ENCODE results near the gene SERPINE1.

The SERPINE1 gene

DNA sequence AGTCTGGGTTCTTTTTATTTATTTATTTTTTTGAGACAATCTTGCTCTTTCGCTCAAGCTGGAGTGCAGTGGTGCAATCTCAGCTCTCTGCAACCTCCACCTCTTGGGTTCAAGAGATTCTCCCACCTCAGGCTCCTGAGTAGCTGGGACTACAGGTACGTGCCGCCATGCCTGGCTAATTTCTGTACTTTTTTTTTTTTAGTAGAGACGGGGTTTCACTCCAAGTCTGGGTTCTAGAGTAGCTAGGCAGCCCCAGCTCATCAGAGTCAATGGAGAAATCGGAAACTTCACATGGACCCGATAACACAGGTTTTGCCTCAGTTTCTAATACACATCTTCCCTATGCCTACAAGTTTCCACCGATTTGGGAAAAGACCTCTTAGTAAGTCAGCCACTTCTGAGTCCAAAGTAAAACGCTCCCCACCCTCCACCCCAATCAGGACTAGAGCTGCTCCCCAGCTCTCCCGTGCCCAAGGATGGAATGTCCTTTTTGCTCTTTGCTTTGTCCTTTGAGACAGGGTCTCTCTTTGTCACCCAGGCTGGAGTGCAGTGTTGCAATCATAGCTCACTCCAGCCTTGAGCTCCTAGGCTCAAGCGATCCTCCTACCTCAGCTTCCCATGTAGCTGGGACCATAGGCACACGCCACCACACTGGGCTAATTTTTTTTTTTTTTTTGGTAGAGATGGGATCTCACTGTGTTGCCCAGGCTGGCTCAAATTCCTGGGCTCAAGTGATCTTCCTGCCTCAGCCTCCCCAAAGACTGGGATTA, 3.8 kb upstream of the SERPINE1 start:
- no peak overlapping the region for H4K91ac ChIP-seq (ENCODE audit: low read depth, low read length, poor library complexity)
- no peak overlapping the region for H4K8ac ChIP-seq (ENCODE audit: low read depth, low read length)
- no peak overlapping the region for H3K4me2 ChIP-seq (ENCODE audit: insufficient read depth, low read length, poor library complexity, severe bottlenecking)
- no peak overlapping the region for H3K23ac ChIP-seq (ENCODE audit: low read depth, low read length, poor library complexity)
- H3K27ac ChIP-seq (replicated peaks; ENCODE audit: low read length), result no peak overlapping the region
- H2BK120ac ChIP-seq (ENCODE audit: low read depth, low read length), result no peak overlapping the region
- WGBS, 2 donors (ENCODE audit: extremely low coverage in 2 of 2, insufficient read length in 2 of 2, insufficient replicate concordance in 1 of 2), result no CpG with 5 or more reads among the region's 11 CpGs
- H2BK5ac ChIP-seq (ENCODE audit: low read length), result no peak overlapping the region
- H2BK15ac ChIP-seq (ENCODE audit: low read length), result no peak overlapping the region
- H3K9me3 ChIP-seq (replicated peaks in 1 of 2; ENCODE audit: control insufficient read depth in 2 of 2, insufficient read depth in 1 of 2, low read depth in 1 of 2, low read length in 2 of 2), result no peaks in the 10 kb centered on the region
- no peak for DNase-seq (ENCODE audit: low spot score)
- no peaks in the 10 kb centered on the region for H3K27me3 ChIP-seq (ENCODE audit: control insufficient read depth in 3 of 3, insufficient read depth in 3 of 3, low read depth in 1 of 3, low read length in 3 of 3)
- H3K4me3 ChIP-seq (ENCODE audit: low read length in 2 of 2), result no peak overlapping the region
- no peaks in the 10 kb centered on the region for H3K36me3 ChIP-seq (replicated peaks in 1 of 2; ENCODE audit: control insufficient read depth in 2 of 2, insufficient read depth in 2 of 2, low read length in 2 of 2)
- no peak overlapping the region for H3K14ac ChIP-seq (ENCODE audit: low read length)
- no peaks in the 10 kb centered on the region for H3K79me1 ChIP-seq (ENCODE audit: low read depth, low read length)
- no peak overlapping the region for H3K4ac ChIP-seq (ENCODE audit: low read length)
- peak overlapping the region; percentile 94 for H2AFZ ChIP-seq (ENCODE audit: low read length)
- peaks cover 14 to 29% of the 10 kb centered on the region in 2 donors for H3K4me1 ChIP-seq (ENCODE audit: control insufficient read depth in 2 of 2, insufficient read depth in 1 of 2, low read depth in 1 of 2, low read length in 2 of 2)
- no peak overlapping the region for H3K18ac ChIP-seq (ENCODE audit: low read length)
- H2BK12ac ChIP-seq (ENCODE audit: low read length), result no peak overlapping the region
- peak overlapping the region; percentile 72 for H2AK5ac ChIP-seq (ENCODE audit: low read depth, low read length)
- no peak overlapping the region for H3K9ac ChIP-seq (ENCODE audit: low read depth, low read length, poor library complexity)

DNA sequence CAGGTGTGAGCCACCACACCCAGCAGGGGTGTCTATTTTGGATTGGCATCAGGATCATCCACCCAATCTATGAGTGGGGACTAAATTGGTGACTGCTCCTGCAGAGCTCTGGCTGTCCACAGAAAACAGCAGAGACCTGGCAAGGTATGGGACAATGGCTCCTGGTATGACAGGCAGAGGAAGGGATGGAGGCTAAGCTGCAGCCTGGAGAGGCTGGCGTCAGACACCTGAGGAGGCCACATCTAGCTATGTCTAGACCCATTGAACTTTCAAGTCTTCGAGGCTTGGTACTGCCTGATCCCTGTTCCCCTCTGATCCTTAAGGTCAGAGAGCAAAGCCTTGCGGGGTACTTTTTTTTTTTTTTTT, 3.2 kb upstream of the SERPINE1 start:
- Histone ChIP-seq H4K91ac (ENCODE audit: low read depth, low read length, poor library complexity) (no peak overlapping the region), H2AFZ (ENCODE audit: low read length) (no peak overlapping the region), H3K18ac (ENCODE audit: low read length) (no peak overlapping the region), H3K9ac (ENCODE audit: low read depth, low read length, poor library complexity) (no peak overlapping the region), H3K4ac (ENCODE audit: low read length) (no peak overlapping the region), H2BK12ac (ENCODE audit: low read length) (no peak overlapping the region), H2BK120ac (ENCODE audit: low read depth, low read length) (no peak overlapping the region), H3K27me3 (ENCODE audit: control insufficient read depth in 3 of 3, insufficient read depth in 3 of 3, low read depth in 1 of 3, low read length in 3 of 3) (peaks cover 0 to 4% (median 0%) of the 10 kb centered on the region in 3 experiments), H3K14ac (ENCODE audit: low read length) (no peak overlapping the region), H3K27ac (replicated peaks; ENCODE audit: low read length) (no peak overlapping the region), H2BK5ac (ENCODE audit: low read length) (no peak overlapping the region), H3K36me3 (replicated peaks in 1 of 2; ENCODE audit: control insufficient read depth in 2 of 2, insufficient read depth in 2 of 2, low read length in 2 of 2) (no peaks in the 10 kb centered on the region), H2AK5ac (ENCODE audit: low read depth, low read length) (peak overlapping the region; percentile 72), H4K8ac (ENCODE audit: low read depth, low read length) (no peak overlapping the region), H3K23ac (ENCODE audit: low read depth, low read length, poor library complexity) (no peak overlapping the region), H3K79me1 (ENCODE audit: low read depth, low read length) (no peaks in the 10 kb centered on the region), H3K4me2 (ENCODE audit: insufficient read depth, low read length, poor library complexity, severe bottlenecking) (no peak overlapping the region), H3K4me1 (ENCODE audit: control insufficient read depth in 2 of 2, insufficient read depth in 1 of 2, low read depth in 1 of 2, low read length in 2 of 2) (peaks cover 17 to 29% of the 10 kb centered on the region in 2 donors), H2BK15ac (ENCODE audit: low read length) (no peak overlapping the region), H3K4me3 (ENCODE audit: low read length in 2 of 2) (no peak overlapping the region), H3K9me3 (replicated peaks in 1 of 2; ENCODE audit: control insufficient read depth in 2 of 2, insufficient read depth in 1 of 2, low read depth in 1 of 2, low read length in 2 of 2) (no peaks in the 10 kb centered on the region)
- DNase-seq (ENCODE audit: low spot score), result no peak
- WGBS, 2 donors (ENCODE audit: extremely low coverage in 2 of 2, insufficient read length in 2 of 2, insufficient replicate concordance in 1 of 2), result no CpG with 5 or more reads among the region's 3 CpGs

DNA sequence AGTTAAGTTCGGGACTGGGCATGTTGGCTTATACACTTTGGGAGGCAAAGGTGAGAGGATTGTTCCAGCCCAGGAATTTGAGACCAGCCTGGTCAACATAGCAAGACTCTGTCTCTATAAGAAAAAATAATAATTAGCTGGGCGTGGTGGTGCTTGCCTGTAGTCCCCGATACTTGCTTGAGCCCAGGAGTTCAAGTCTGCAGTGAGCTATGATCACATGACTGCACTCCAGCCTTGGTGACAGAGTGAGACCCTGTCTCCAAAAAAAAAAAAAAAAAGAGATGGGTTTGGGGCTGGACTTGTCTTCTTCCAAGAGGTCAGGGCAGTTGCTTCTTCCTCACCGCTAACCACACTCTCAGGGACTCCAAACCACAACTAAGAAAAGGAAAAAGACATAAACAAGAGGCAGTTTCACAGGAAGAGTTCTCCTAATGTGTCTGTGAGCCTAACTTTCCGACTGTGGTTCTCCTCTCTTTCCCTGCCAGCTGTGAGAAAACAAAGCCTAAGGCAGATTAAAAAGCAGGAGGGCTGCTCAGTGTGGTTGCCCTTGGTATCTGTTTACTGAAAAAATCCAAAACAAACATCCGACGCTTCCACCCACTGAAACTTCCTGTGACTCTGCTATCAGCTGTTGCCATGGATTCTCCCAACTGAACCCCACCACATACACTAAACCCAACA, 2.4 kb upstream of the SERPINE1 start:
- Histone ChIP-seq H3K18ac (ENCODE audit: low read length) (peak overlapping the region; percentile 27), H3K36me3 (replicated peaks in 1 of 2; ENCODE audit: control insufficient read depth in 2 of 2, insufficient read depth in 2 of 2, low read length in 2 of 2) (no peaks in the 10 kb centered on the region), H3K9ac (ENCODE audit: low read depth, low read length, poor library complexity) (no peak overlapping the region), H2BK5ac (ENCODE audit: low read length) (no peak overlapping the region), H2AK5ac (ENCODE audit: low read depth, low read length) (no peak overlapping the region), H3K14ac (ENCODE audit: low read length) (no peak overlapping the region), H3K23ac (ENCODE audit: low read depth, low read length, poor library complexity) (no peak overlapping the region), H3K4me3 (ENCODE audit: low read length in 2 of 2) (no peak overlapping the region), H3K27ac (replicated peaks; ENCODE audit: low read length) (no peak overlapping the region), H3K27me3 (ENCODE audit: control insufficient read depth in 3 of 3, insufficient read depth in 3 of 3, low read depth in 1 of 3, low read length in 3 of 3) (peaks cover 0 to 4% (median 0%) of the 10 kb centered on the region in 3 experiments), H2AFZ (ENCODE audit: low read length) (peak overlapping the region; percentile 47), H3K79me1 (ENCODE audit: low read depth, low read length) (no peaks in the 10 kb centered on the region), H3K4me1 (ENCODE audit: control insufficient read depth in 2 of 2, insufficient read depth in 1 of 2, low read depth in 1 of 2, low read length in 2 of 2) (peaks cover 17 to 29% of the 10 kb centered on the region in 2 donors), H2BK15ac (ENCODE audit: low read length) (no peak overlapping the region), H2BK12ac (ENCODE audit: low read length) (peak overlapping the region; percentile 43), H4K8ac (ENCODE audit: low read depth, low read length) (no peak overlapping the region), H3K4ac (ENCODE audit: low read length) (no peak overlapping the region), H2BK120ac (ENCODE audit: low read depth, low read length) (no peak overlapping the region), H3K4me2 (ENCODE audit: insufficient read depth, low read length, poor library complexity, severe bottlenecking) (no peak overlapping the region), H4K91ac (ENCODE audit: low read depth, low read length, poor library complexity) (peak overlapping the region; percentile 64), H3K9me3 (replicated peaks in 1 of 2; ENCODE audit: control insufficient read depth in 2 of 2, insufficient read depth in 1 of 2, low read depth in 1 of 2, low read length in 2 of 2) (no peaks in the 10 kb centered on the region)
- no CpG with 5 or more reads among the region's 7 CpGs for WGBS, 2 donors (ENCODE audit: extremely low coverage in 2 of 2, insufficient read length in 2 of 2, insufficient replicate concordance in 1 of 2)
- DNase-seq (ENCODE audit: low spot score), result no peak

DNA sequence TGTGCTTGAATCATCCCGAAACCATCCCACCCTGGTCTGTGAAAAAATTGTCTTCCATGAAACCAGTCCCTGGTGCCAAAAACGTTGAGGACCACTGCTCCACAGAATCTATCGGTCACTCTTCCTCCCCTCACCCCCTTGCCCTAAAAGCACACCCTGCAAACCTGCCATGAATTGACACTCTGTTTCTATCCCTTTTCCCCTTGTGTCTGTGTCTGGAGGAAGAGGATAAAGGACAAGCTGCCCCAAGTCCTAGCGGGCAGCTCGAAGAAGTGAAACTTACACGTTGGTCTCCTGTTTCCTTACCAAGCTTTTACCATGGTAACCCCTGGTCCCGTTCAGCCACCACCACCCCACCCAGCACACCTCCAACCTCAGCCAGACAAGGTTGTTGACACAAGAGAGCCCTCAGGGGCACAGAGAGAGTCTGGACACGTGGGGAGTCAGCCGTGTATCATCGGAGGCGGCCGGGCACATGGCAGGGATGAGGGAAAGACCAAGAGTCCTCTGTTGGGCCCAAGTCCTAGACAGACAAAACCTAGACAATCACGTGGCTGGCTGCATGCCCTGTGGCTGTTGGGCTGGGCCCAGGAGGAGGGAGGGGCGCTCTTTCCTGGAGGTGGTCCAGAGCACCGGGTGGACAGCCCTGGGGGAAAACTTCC, 784 bp upstream of the SERPINE1 start:
- H2AFZ ChIP-seq (ENCODE audit: low read length), result peak overlapping the region; percentile 80
- no peak overlapping the region for H2BK120ac ChIP-seq (ENCODE audit: low read depth, low read length)
- DNase-seq (ENCODE audit: low spot score), result no peak
- H2AK5ac ChIP-seq (ENCODE audit: low read depth, low read length), result no peak overlapping the region
- H3K4me2 ChIP-seq (ENCODE audit: insufficient read depth, low read length, poor library complexity, severe bottlenecking), result no peak overlapping the region
- H3K4ac ChIP-seq (ENCODE audit: low read length), result no peak overlapping the region
- H3K9ac ChIP-seq (ENCODE audit: low read depth, low read length, poor library complexity), result no peak overlapping the region
- peaks cover 17 to 29% of the 10 kb centered on the region in 2 donors for H3K4me1 ChIP-seq (ENCODE audit: control insufficient read depth in 2 of 2, insufficient read depth in 1 of 2, low read depth in 1 of 2, low read length in 2 of 2)
- H4K91ac ChIP-seq (ENCODE audit: low read depth, low read length, poor library complexity), result no peak overlapping the region
- no peak overlapping the region for H3K23ac ChIP-seq (ENCODE audit: low read depth, low read length, poor library complexity)
- H2BK5ac ChIP-seq (ENCODE audit: low read length), result no peak overlapping the region
- H3K79me1 ChIP-seq (ENCODE audit: low read depth, low read length), result no peaks in the 10 kb centered on the region
- no peak overlapping the region for H2BK12ac ChIP-seq (ENCODE audit: low read length)
- peak overlapping the region in 1 of 2 donors; percentile 33 for H3K4me3 ChIP-seq (ENCODE audit: low read length in 2 of 2)
- WGBS, 2 donors (ENCODE audit: extremely low coverage in 2 of 2, insufficient read length in 2 of 2, insufficient replicate concordance in 1 of 2), result no CpG with 5 or more reads among the region's 15 CpGs
- no peak overlapping the region for H4K8ac ChIP-seq (ENCODE audit: low read depth, low read length)
- no peaks in the 10 kb centered on the region for H3K36me3 ChIP-seq (replicated peaks in 1 of 2; ENCODE audit: control insufficient read depth in 2 of 2, insufficient read depth in 2 of 2, low read length in 2 of 2)
- no peak overlapping the region for H2BK15ac ChIP-seq (ENCODE audit: low read length)
- H3K27me3 ChIP-seq (ENCODE audit: control insufficient read depth in 3 of 3, insufficient read depth in 3 of 3, low read depth in 1 of 3, low read length in 3 of 3), result peaks cover 0 to 4% (median 0%) of the 10 kb centered on the region in 3 experiments
- no peaks in the 10 kb centered on the region for H3K9me3 ChIP-seq (replicated peaks in 1 of 2; ENCODE audit: control insufficient read depth in 2 of 2, insufficient read depth in 1 of 2, low read depth in 1 of 2, low read length in 2 of 2)
- no peak overlapping the region for H3K27ac ChIP-seq (replicated peaks; ENCODE audit: low read length)
- no peak overlapping the region for H3K18ac ChIP-seq (ENCODE audit: low read length)
- H3K14ac ChIP-seq (ENCODE audit: low read length), result no peak overlapping the region

All from neuronal stem cell (in vitro differentiated cells).